Upper lobe of left lung (tissue), 6 donors: ENCODE measurements around the gene SLC12A1. TPM values are rescaled to one million over a fixed set of nuclear protein-coding genes. Genes with fewer than 3 reads are reported as not detected.

Experiments used
- ATAC-seq, 2 donors: fragments of 200-7000 bp; cut with Tn5 transposase; one replicate each; pipeline ENCODE4 v1.9.1; 2022; ENCODE audit warnings: mild to moderate bottlenecking in 2 of 2, moderate library complexity in 2 of 2; ENCODE audit not compliant: low FRiP score in 2 of 2
- DNase-seq, 2 donors: peaks; one replicate each; pipeline ENCODE4 v3.0.0-alpha.2; 2019 to 2020
- H3K27ac ChIP-seq, 4 donors: fragments of 200-600 bp; sonication (generic); one replicate each; pipeline ENCODE4 v1.5.1; 2016 to 2019
- H3K27me3 ChIP-seq, 4 donors: fragments of 200-600 bp; sonication (generic); one replicate each; pipeline ENCODE4 v1.5.1; 2017 to 2019
- H3K36me3 ChIP-seq, 4 donors: fragments of 200-600 bp; sonication (generic); one replicate each; pipeline ENCODE4 v1.5.1; 2016 to 2019
- H3K4me1 ChIP-seq, 4 donors: fragments of 200-600 bp; sonication (generic); one replicate each; pipeline ENCODE4 v1.5.1; 2018 to 2019
- H3K4me3 ChIP-seq, 4 donors: fragments of 200-600 bp; sonication (generic); one replicate each; pipeline ENCODE4 v1.5.1; 2017 to 2019; ENCODE audit warnings: mild to moderate bottlenecking in 2 of 4, moderate library complexity in 1 of 4
- H3K9me3 ChIP-seq, 4 donors: fragments of 200-600 bp; sonication (generic); one replicate each; pipeline ENCODE4 v1.5.1; 2018 to 2019
- EP300 ChIP-seq, 4 donors: sonication (generic); formaldehyde crosslinking; IDR thresholded peaks; one replicate each; pipeline ENCODE4 v1.5.1; 2017; ENCODE audit warnings: antibody characterized with exemption in 4 of 4, control low read depth in 2 of 4
- POLR2A ChIP-seq, 4 donors: fragments of 450-650 bp; IDR thresholded peaks; one replicate each; pipeline ENCODE4 v1.5.1; 2016 to 2017; ENCODE audit warnings: antibody characterized with exemption in 4 of 4, mild to moderate bottlenecking in 2 of 4
- POLR2AphosphoS5 ChIP-seq, 2 donors: sonication (generic); formaldehyde crosslinking; IDR thresholded peaks; one replicate each; pipeline ENCODE4 v1.5.1; 2017; ENCODE audit warnings: antibody characterized with exemption in 2 of 2
- WGBS, 2 donors: methylation state at CpG; one replicate each; pipeline ENCODE4 v1.1.5; 2017 to 2018; 5-methylcytosine and 5-hydroxymethylcytosine counted together
- total RNA-seq, 6 donors: library from RNA; depleted of rRNA in 4 of 6; stranded (reverse); fragments of >200 nt in 4 of 6; gene quantifications; one replicate each; pipeline versions ENCODE4 v1.1.0 to v1.2.1, GENCODE V29; 2016 to 2021
- TF ChIP-seq, protein P1 (sequence below), 6 experiments: fragments of 450-650 bp in 4 of 6; fragments of 200-600 bp in 2 of 6; sonication (generic) in 2 of 6; IDR thresholded peaks; one replicate each; pipeline ENCODE4 v1.5.1; 2016 to 2019; ENCODE audit warnings: antibody characterized with exemption in 6 of 6
- donor health status: DM: no; HTN: no; CAD: no; lungs with moderate emphysema.
- donor health status: DM: no; HTN: yes; CAD: no; lungs with severe emphysema.

The SLC12A1 gene
- not detected for total RNA-seq

DNA sequence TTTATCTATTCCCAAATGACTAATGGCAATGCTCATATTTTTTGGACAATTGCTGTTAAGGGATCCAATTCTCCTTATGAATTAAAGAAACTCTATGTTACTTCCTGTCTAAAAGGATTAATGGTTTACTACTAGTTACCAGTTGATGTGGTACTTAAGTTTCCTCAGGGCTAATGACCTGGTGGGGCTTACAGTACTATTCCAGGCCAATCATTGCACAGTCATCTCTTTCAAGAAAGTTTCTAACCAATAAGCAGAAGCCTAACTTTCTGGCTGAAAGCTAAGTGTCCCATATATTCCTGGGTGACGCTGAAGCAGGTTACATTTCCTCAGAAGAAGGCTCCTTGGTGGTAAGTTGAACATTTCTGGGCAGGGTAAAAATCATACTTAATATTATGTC, at the start of gene SLC12A1:
TSS of gene SLC12A1 (plus strand) at position 322 of the 400 bp plus-strand sequence. CDS start 1,418 bp downstream, outside the sequence.
- Histone ChIP-seq H3K4me3 (no peak within 1 kb of the TSS), H3K36me3 (no peaks in the 10 kb centered on the region), H3K4me1 (no peaks in the 10 kb centered on the region), H3K9me3 (no peaks in the 10 kb centered on the region), H3K27me3 (no peaks in the 10 kb centered on the region), H3K27ac (no peak within 1 kb of the TSS)
- TF ChIP-seq EP300 (IDR thresholded peaks at IDR 0.05): no peak
- no peak for TF ChIP-seq POLR2A (IDR thresholded peaks at IDR 0.05)
- TF ChIP-seq POLR2AphosphoS5 (IDR thresholded peaks at IDR 0.05): no peak
- TF ChIP-seq, protein P1, sequence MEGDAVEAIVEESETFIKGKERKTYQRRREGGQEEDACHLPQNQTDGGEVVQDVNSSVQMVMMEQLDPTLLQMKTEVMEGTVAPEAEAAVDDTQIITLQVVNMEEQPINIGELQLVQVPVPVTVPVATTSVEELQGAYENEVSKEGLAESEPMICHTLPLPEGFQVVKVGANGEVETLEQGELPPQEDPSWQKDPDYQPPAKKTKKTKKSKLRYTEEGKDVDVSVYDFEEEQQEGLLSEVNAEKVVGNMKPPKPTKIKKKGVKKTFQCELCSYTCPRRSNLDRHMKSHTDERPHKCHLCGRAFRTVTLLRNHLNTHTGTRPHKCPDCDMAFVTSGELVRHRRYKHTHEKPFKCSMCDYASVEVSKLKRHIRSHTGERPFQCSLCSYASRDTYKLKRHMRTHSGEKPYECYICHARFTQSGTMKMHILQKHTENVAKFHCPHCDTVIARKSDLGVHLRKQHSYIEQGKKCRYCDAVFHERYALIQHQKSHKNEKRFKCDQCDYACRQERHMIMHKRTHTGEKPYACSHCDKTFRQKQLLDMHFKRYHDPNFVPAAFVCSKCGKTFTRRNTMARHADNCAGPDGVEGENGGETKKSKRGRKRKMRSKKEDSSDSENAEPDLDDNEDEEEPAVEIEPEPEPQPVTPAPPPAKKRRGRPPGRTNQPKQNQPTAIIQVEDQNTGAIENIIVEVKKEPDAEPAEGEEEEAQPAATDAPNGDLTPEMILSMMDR (IDR thresholded peaks at IDR 0.05): no peak
- no peak for ATAC-seq
- 86 to 93% methylated on average over 1 of the region's 1 CpG for WGBS, 2 donors
- DNase-seq: no peak

- ATAC-seq (no peak), DNase-seq (no peak)
- H3K27me3 ChIP-seq: no peaks in the 10 kb centered on the region
- no peak overlapping the region for H3K4me3 ChIP-seq
- H3K9me3 ChIP-seq: no peaks in the 10 kb centered on the region
- WGBS, 2 donors: 57 to 64% methylated on average over 3 of the region's 3 CpGs
- TF ChIP-seq, protein P1 (IDR thresholded peaks at IDR 0.05): no peak
- H3K27ac ChIP-seq: no peak overlapping the region
- no peaks in the 10 kb centered on the region for H3K36me3 ChIP-seq
- H3K4me1 ChIP-seq: no peaks in the 10 kb centered on the region
These were observed 37.5 kb upstream of the SLC12A1 start for GRCh38 chr15:48168616-48169015.

DNA sequence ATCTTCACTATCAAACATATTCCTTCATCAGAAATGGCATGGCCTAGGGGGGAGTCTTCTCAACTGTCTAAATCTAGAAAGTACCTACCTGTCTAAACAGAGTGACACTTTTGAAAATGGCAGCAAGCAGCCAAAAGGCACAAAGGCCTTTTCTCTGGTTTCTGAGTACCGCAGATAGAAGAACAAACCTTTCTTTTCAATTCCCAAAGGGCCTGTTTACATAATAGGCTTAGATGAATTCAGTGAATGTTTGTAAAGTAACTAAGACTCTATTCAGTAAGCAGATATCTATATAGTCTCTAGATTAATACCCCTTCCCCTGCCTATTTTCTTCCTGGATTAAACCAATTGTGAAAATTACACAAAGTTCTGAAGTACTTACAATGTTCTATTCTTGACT, 35.1 kb upstream of the SLC12A1 start:
- WGBS, 2 donors: 83 to 98% methylated on average over 1 of the region's 1 CpG
- no peak for ATAC-seq

GRCh38 chr15:48175126-48175525, 31.0 kb upstream of the SLC12A1 start:
- ATAC-seq (no peak), DNase-seq (no peak)
- H3K27ac ChIP-seq: no peak overlapping the region
- TF ChIP-seq POLR2A (IDR thresholded peaks at IDR 0.05): no peak
- TF ChIP-seq EP300 (IDR thresholded peaks at IDR 0.05): no peak
- TF ChIP-seq POLR2AphosphoS5 (IDR thresholded peaks at IDR 0.05): no peak
- TF ChIP-seq, protein P1 (IDR thresholded peaks at IDR 0.05): no peak
- H3K36me3 ChIP-seq: no peaks in the 10 kb centered on the region
- H3K4me3 ChIP-seq: no peak overlapping the region
- H3K9me3 ChIP-seq: no peaks in the 10 kb centered on the region
- peaks cover 0 to 11% (median 0%) of the 10 kb centered on the region in 4 donors for H3K27me3 ChIP-seq
- WGBS, 2 donors: 91 to 98% methylated on average over 3 of the region's 3 CpGs
- peaks cover 0 to 13% (median 4%) of the 10 kb centered on the region in 4 donors for H3K4me1 ChIP-seq

More for the DNA sequence above, 35.1 kb upstream of the SLC12A1 start:
- TF ChIP-seq POLR2A (IDR thresholded peaks at IDR 0.05): no peak
- TF ChIP-seq, protein P1 (IDR thresholded peaks at IDR 0.05): no peak
- no peak for TF ChIP-seq EP300 (IDR thresholded peaks at IDR 0.05)
- TF ChIP-seq POLR2AphosphoS5 (IDR thresholded peaks at IDR 0.05): no peak
- Histone ChIP-seq H3K27ac (no peak overlapping the region), H3K9me3 (no peaks in the 10 kb centered on the region), H3K27me3 (no peaks in the 10 kb centered on the region), H3K36me3 (no peaks in the 10 kb centered on the region), H3K4me3 (no peak overlapping the region), H3K4me1 (no peaks in the 10 kb centered on the region)
- no peak for DNase-seq

DNA sequence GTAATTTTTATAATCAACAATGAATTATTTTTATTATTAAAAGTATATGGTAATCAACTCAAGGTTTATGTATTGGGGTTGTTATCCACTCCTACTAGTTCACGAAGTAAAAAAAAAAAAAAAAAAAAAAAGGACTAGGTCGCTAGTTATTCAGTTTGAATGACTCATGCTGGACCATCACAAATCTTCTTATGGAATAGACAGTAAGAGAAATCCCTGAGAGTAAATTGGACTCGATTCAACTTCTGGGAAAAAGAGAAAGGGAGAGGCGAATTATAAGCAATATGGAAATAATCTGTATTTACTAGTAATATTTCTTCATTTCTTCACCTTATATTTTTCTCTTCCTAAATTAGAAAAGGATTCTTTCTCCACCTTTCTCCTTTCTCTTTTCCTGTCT, 30.0 kb upstream of the SLC12A1 start:
- Histone ChIP-seq H3K9me3 (no peaks in the 10 kb centered on the region), H3K27me3 (peaks cover 0 to 11% (median 0%) of the 10 kb centered on the region in 4 donors), H3K27ac (no peak overlapping the region), H3K4me3 (no peak overlapping the region), H3K36me3 (no peaks in the 10 kb centered on the region), H3K4me1 (peaks cover 0 to 13% (median 4%) of the 10 kb centered on the region in 4 donors)
- ATAC-seq (no peak), DNase-seq (no peak)
- WGBS, 2 donors: 90 to 93% methylated on average over 4 of the region's 4 CpGs
- TF ChIP-seq POLR2A (IDR thresholded peaks at IDR 0.05) (no peak), POLR2AphosphoS5 (IDR thresholded peaks at IDR 0.05) (no peak), EP300 (IDR thresholded peaks at IDR 0.05) (no peak)
- TF ChIP-seq, protein P1 (IDR thresholded peaks at IDR 0.05): no peak
